ENCODE measurements around the gene OR51I2. TPM values are rescaled to one million over a fixed set of nuclear protein-coding genes. Genes with fewer than 3 reads are reported as not detected.

Gene OR51I2
- total and polyA plus RNA-seq, 2 of the 13 experiments (the other 11 are each of a cell fraction or from before 2014, with no cell fraction given), result not detected

GRCh38 chr11:5405173-5405572 lies 44.0 kb upstream of the OR51I2 start:
- peak; percentile 58 to 68 for TF ChIP-seq MAFK (conservative IDR thresholded peaks at IDR 0.05 in 1 of 2, IDR thresholded peaks at IDR 0.05 in 1 of 2; ENCODE audit: low read length in 2 of 2)
- TF ChIP-seq GATAD2A (CRISPR knock-in tag; IDR thresholded peaks at IDR 0.05), result no peak
- TF ChIP-seq DNMT1 (CRISPR knock-in tag; IDR thresholded peaks at IDR 0.05), result no peak
- peak; percentile 66 for TF ChIP-seq MAFF (IDR thresholded peaks at IDR 0.05; ENCODE audit: low read depth, low read length)
- H2AFZ ChIP-seq (ENCODE audit: low read length), result no peak overlapping the region
- no peaks in the 10 kb centered on the region for H3K36me3 ChIP-seq (replicated peaks in 1 of 2; ENCODE audit: control insufficient read depth in 1 of 2, insufficient read depth in 2 of 2, low read length in 2 of 2)
- H3K4me3 ChIP-seq (replicated peaks in 1 of 3; ENCODE audit: insufficient read depth in 1 of 3, low read depth in 2 of 3, low read length in 3 of 3), result no peak overlapping the region
- CTCF ChIA-PET (ENCODE audit: low intra/inter-chr PET ratio, low total read pairs), result no interaction called here
- H3K9me3 ChIP-seq (ENCODE audit: low read length), result no peaks in the 10 kb centered on the region
- no peaks in the 10 kb centered on the region for H4K20me1 ChIP-seq (ENCODE audit: insufficient read depth, low read length)
- no peak for ATAC-seq
- no peak overlapping the region for H3K27ac ChIP-seq (ENCODE audit: extremely low read length, insufficient read depth, low read length)
- BruUV-seq (replicated peaks), result no TSS peak
- intact Hi-C loops (cut with micrococcal nuclease; ENCODE audit: unreplicated experiment), result no loop called here
- no peaks in the 10 kb centered on the region for H3K79me2 ChIP-seq (ENCODE audit: insufficient read depth, low read length)
- POLR2A ChIA-PET, result no interaction called here
- peaks cover 0 to 8% of the 10 kb centered on the region in 2 experiments; a peak in 1 of 5 replicates for H3K27me3 ChIP-seq (ENCODE audit: control insufficient read depth in 1 of 2, insufficient read depth in 2 of 2, low read length in 2 of 2)
- H3K4me2 ChIP-seq (ENCODE audit: low read depth, low read length), result no peak overlapping the region
- DNase-seq (ENCODE audit: low spot score), result no peak
- no peak overlapping the region for H3K9ac ChIP-seq (ENCODE audit: insufficient read depth, low read depth, low read length)
- no peak for FAIRE-seq
- H3K4me1 ChIP-seq (ENCODE audit: insufficient read depth, low read length), result no peaks in the 10 kb centered on the region
- in situ Hi-C loops (cut with HindIII; ENCODE audit: extremely low pct_ligation_motif_present, low pct_unique_long_range_greater_than_20kb), result no loop called here

- Histone ChIP-seq H3K36me3 (replicated peaks in 1 of 2; ENCODE audit: control insufficient read depth in 1 of 2, insufficient read depth in 2 of 2, low read length in 2 of 2) (no peaks in the 10 kb centered on the region), H3K9ac (ENCODE audit: insufficient read depth, low read depth, low read length) (no peak overlapping the region), H3K79me2 (ENCODE audit: insufficient read depth, low read length) (no peaks in the 10 kb centered on the region), H2AFZ (ENCODE audit: low read length) (no peak overlapping the region), H3K4me3 (replicated peaks in 1 of 3; ENCODE audit: insufficient read depth in 1 of 3, low read depth in 2 of 3, low read length in 3 of 3) (no peak overlapping the region), H3K9me3 (ENCODE audit: low read length) (no peaks in the 10 kb centered on the region), H3K27ac (ENCODE audit: extremely low read length, insufficient read depth, low read length) (no peak overlapping the region), H3K27me3 (ENCODE audit: control insufficient read depth in 1 of 2, insufficient read depth in 2 of 2, low read length in 2 of 2) (0 out of 5 replicates have a peak, but pooled peaks cover 0 to 12% of the 10 kb centered on the region in 2 experiments), H3K4me1 (ENCODE audit: insufficient read depth, low read length) (no peaks in the 10 kb centered on the region), H3K4me2 (ENCODE audit: low read depth, low read length) (no peak overlapping the region), H4K20me1 (ENCODE audit: insufficient read depth, low read length) (no peaks in the 10 kb centered on the region)
- intact Hi-C loops (cut with micrococcal nuclease; ENCODE audit: unreplicated experiment) (no loop called here), in situ Hi-C loops (cut with HindIII; ENCODE audit: extremely low pct_ligation_motif_present, low pct_unique_long_range_greater_than_20kb) (no loop called here)
- FAIRE-seq (no peak), DNase-seq (ENCODE audit: low spot score) (no peak), ATAC-seq (no peak)
- WGBS (ENCODE audit: low lambda C conversion rate), result 3% methylated on average over 5 of the region's 5 CpGs
- CTCF ChIA-PET (ENCODE audit: low intra/inter-chr PET ratio, low total read pairs), result no interaction called here
- no TSS peak for BruUV-seq (replicated peaks)
- POLR2A ChIA-PET, result no interaction called here
- TF ChIP-seq ZBTB26 (CRISPR knock-in tag; IDR thresholded peaks at IDR 0.05; ENCODE audit: borderline replicate concordance) (no peak), ESRRA (CRISPR knock-in tag; IDR thresholded peaks at IDR 0.05; ENCODE audit: low read depth) (no peak)
These were observed 28.1 kb upstream of the OR51I2 start for GRCh38 chr11:5420993-5421392.

All from HepG2 (cell line).